Activated CD4-positive, alpha-beta T cell treated with anti-CD3 and anti-CD28 coated beads for 4 hours (primary cell): ENCODE data around the gene TBL1XR1.
"Not testable (repeated sequence)": the region's sequence is repeated elsewhere in the genome, so short reads cannot be mapped to it uniquely, and the experiment has no call there.

Experiments used
- DNase-seq, 2 donors: peaks; one replicate each; pipeline ENCODE4 v3.0.0-alpha.2; 2020

Gene TBL1XR1

DNA sequence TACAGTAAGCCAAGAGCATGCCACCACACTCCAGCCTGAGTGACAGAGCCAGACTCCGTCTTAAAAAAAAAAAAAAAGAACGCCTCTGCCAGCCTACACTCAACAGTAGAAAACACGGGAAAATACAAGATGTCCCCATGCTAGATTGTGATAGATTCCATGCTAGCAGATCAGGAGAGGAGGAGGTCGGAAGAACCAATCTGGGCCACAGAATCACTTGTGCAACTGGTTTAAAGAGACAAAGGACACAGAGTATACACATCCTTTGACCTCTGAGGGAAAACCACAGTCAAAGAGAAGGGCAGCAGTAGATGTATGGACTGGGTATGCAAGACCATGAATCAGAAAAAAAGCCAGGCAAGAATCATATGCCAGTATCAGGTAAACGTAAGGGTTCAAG lies 15.9 kb downstream of the TBL1XR1 start:
- DNase-seq: no peak

DNA sequence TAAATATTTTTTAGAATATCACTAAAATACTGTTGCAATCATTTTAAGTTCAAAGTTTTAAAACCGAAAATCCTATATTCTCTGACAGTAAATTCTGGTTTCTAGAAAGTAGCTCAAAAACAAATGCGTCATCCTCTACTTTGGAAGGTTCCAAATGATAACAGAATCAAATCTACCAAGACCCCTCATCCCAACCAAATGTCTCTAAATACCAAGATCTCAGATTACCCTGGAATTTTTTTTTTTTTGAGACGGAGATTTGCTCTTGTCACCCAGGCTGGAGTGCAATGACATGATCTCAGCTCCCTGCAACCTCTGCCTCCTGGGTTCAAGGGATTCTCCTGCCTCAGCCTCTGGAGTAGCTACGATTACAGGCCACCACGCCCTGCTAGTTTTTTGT lies 16.8 kb downstream of the TBL1XR1 start:
- no peak for DNase-seq

GRCh38 chr3:177179281-177180067 lies 17.8 kb downstream of the TBL1XR1 start:
- DNase-seq: no peak

DNA sequence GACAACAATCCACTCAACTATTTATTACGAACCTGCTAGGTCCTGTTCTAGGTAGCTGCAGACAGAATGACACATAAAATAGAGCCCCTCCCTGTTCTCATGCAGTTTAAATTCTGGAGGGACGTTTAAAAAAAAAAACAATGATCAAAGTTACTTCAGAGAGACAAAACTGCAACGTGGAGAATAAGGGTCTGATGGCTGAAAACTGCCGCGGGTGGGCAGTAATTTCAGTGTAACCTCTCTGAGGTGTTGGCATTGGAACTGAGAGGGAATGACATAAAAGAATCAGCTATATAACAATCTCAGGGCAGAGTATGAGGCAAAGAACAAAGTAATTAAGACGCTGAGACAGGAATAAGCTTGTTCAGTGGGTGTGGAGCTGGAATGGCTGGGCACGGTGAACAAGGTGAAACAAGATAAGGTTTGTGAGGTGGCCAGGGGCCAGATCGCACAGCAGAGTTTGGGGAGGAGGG lies 19.5 kb downstream of the TBL1XR1 start:
- no peak for DNase-seq

GRCh38 chr3:177174607-177175170 lies 22.6 kb downstream of the TBL1XR1 start:
- DNase-seq: no peak

- no peak for DNase-seq
Measured at GRCh38 chr3:177169936-177170722, 27.2 kb downstream of the TBL1XR1 start.

- no peak for DNase-seq
Measured at GRCh38 chr3:177168431-177168830, 28.9 kb downstream of the TBL1XR1 start.

DNA sequence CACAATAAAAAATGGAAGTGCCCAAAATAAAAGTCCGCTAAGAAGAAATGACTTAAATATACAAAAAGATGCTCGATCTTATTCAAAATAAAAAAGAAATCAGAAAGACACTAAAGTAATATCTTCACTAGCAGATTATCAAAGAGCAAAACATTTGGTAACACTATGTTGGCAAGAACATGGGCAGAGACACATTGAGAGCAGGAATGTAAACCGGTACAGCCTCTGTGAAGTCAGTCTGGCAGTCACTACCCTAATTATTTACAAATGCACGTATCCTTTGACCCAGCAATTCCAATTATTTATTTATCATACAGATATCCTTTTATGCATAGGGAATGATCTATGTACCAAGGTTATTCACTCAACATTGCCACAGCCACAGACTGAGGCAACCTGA lies 34.5 kb downstream of the TBL1XR1 start:
- no peak for DNase-seq

- not testable (repeated sequence) for DNase-seq
Measured at GRCh38 chr3:177161603-177162002, 35.7 kb downstream of the TBL1XR1 start.

- DNase-seq: no peak
Measured at GRCh38 chr3:177158461-177158860, 38.8 kb downstream of the TBL1XR1 start.

GRCh38 chr3:177157492-177157891 lies 39.8 kb downstream of the TBL1XR1 start:
- DNase-seq: no peak

DNA sequence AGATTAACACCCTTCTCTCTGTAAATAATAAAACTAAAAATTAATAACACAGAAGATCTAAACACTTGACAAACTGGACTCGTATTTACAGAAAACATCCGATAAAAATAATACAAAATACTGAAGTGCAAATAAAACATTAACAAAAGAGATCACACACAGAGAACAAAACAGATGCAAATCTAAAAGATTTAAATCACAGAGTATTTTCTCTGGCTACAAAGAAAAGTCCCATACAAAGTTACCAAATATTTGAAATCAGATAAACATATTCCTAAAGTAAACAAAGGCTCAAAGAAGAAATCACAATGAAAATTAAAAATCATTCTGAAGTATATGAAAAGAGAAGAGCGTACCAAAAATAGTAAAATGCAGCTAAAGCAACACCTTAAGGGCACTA lies 42.5 kb downstream of the TBL1XR1 start:
- no peak for DNase-seq

DNA sequence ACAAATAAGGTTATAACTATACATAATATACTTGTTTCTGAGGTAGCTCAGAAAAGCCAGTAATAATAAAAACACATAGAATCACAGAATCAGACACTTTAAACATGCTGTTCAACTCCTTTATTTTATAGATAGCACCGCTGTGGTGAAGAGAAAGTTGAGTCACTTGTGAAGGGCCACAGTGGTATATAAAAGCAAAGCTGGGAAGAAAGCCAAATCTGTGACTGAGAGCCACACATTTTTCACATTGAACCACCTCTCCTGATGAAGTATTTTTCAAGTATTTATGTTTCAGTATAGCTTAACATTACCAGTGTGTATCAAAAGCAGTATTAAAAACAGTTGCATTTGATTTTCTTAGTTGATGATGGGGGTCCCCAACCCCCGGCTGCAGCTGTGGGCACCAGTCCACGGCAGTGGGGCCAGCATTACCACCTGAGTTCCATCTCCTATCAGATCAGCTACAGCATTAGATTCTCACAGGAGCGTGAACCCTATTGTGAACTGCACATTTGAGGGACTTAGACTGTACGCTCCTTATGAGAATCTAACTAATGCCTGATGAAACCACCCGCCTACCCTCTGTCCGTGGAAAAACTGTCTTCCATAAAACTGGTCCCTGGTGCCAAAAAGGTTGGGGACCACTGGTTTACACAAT lies 46.2 kb downstream of the TBL1XR1 start:
- DNase-seq: peak; percentile 11 to 15

- DNase-seq: no peak
Measured at GRCh38 chr3:177150218-177150916, 46.9 kb downstream of the TBL1XR1 start.

- DNase-seq: no peak
Measured at GRCh38 chr3:177149106-177149505, 48.2 kb downstream of the TBL1XR1 start.

GRCh38 chr3:177147790-177148189 lies 49.5 kb downstream of the TBL1XR1 start:
- no peak for DNase-seq

GRCh38 chr3:177146646-177147045 lies 50.6 kb downstream of the TBL1XR1 start:
- no peak for DNase-seq

DNA sequence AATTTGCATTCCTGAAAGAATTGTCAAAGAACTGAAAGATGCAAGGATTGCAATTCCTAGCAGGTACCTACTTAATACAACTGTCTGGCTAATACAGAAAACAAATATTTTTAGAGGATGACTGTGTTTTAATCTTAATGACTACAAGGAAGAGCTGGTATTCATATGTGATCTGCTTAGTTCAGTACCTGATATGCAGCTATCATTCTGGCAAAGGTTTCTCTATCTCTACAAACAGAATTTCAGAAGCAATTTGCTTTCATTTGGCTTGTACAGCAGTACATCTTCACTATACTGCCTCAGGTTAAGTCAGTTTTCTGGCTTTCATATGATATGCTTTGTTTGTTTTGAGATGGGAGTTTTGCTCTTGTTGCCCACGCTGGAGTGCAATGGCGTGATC lies 51.3 kb downstream of the TBL1XR1 start:
- no peak for DNase-seq

DNA sequence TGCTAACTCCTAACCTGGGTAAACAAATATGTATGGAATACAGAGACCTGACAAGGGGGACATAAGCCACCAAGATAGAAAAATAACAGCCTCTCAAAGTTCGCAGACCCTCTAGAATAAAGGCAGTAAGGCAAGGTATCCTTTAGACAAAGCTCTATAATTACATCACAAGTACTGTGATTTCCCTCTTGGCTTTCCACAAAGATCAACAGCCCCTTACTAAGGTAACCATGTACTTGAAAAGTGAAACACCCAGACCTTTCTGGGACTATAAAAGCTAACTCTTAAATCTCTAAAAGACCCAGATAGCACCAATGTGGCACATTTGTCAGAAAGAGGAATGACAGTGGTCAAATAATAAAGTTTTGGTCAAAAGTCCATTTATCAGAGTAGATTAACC lies 51.9 kb downstream of the TBL1XR1 start:
- no peak for DNase-seq

DNA sequence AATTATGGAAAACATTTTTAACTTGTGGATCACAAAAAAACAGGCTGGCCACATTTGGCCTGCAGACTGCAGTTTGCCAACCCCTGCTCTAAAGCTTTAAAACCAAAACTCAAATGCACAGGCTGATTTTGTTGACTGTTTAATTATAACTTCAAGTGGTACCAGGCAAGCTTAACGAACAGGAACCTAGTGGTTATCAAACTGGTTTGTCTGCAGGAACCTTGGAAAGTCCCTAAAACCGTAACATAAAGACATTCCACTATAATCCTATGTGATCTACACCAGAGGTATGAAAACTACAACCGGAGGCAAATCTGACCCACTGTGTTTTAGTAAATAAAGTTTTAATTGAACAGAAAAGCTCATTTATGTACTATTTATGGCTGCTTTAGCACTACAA lies 52.4 kb downstream of the TBL1XR1 start:
- DNase-seq: peak in 1 of 2 donors; percentile 12

GRCh38 chr3:177141899-177142646 lies 55.2 kb downstream of the TBL1XR1 start:
- no peak for DNase-seq

DNA sequence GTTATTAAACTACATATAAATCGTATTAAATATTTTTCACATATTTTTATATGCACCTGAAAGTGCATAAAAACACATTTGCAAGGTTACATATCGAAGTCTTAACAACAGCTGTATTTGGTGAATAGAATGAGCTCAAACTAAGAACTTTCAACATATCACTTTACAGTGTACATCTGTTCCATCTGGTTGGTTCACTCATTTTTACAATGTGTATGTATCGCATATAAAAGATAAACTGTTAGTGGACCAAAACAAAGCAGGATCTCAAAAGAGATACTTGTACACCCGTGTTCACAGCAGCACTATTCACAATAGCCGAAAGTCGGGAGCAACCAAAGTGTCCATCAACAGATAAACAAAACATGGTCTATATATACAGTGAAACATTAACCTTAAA lies 55.8 kb downstream of the TBL1XR1 start:
- no peak for DNase-seq
